Neural cell (in vitro differentiated cells): ENCODE measurements around the gene GOLGA6L9. TPM values are rescaled to one million over a fixed set of nuclear protein-coding genes. Genes with fewer than 3 reads are reported as not detected.
"Not testable (repeated sequence)": the region's sequence is repeated elsewhere in the genome, so short reads cannot be mapped to it uniquely, and the experiment has no call there.

ENCODE experiments used
- H2AFZ ChIP-seq: fragments of 200-600, 300-800 bp; sonication (generic), shearing (Covaris generic); 2 replicates; pipeline ENCODE4 v1.6.0; 2014; ENCODE audit warnings: low read depth, mild to moderate bottlenecking, antibody characterized with exemption, low read length, moderate library complexity
- H3F3A ChIP-seq: fragments of 200-600 bp; shearing (Covaris generic); 2 replicates; pipeline ENCODE4 v1.6.1; 2016; ENCODE audit warnings: mild to moderate bottlenecking, moderate library complexity, mixed read lengths, antibody characterized with exemption, low read length; ENCODE audit not compliant: insufficient read depth, poor library complexity, severe bottlenecking
- H3K27ac ChIP-seq: fragments of 200-600, 300-800 bp; sonication (generic), shearing (Covaris generic); 2 replicates; pipeline ENCODE4 v1.5.1; 2014; ENCODE audit warnings: mild to moderate bottlenecking, low read length, moderate library complexity
- H3K27me3 ChIP-seq: fragments of 300-800, 200-600 bp; sonication (generic), shearing (Covaris generic); 2 replicates; pipeline ENCODE4 v1.6.0; 2014; ENCODE audit warnings: mild to moderate bottlenecking, low read depth, low read length, moderate library complexity; ENCODE audit not compliant: insufficient read depth
- H3K36me3 ChIP-seq: fragments of 300-800, 200-600 bp; sonication (generic), shearing (Covaris generic); 2 replicates; pipeline ENCODE4 v1.5.1; 2014; ENCODE audit warnings: mild to moderate bottlenecking, antibody characterized with exemption, low read length, moderate library complexity; ENCODE audit not compliant: insufficient read depth
- H3K4me2 ChIP-seq: fragments of 300-800, 200-600 bp; sonication (generic), shearing (Covaris generic); 2 replicates; pipeline ENCODE4 v1.6.0; 2014; ENCODE audit warnings: mild to moderate bottlenecking, low read length
- H3K4me3 ChIP-seq: fragments of 300-800, 200-600 bp; sonication (generic), shearing (Covaris generic); 2 replicates; pipeline ENCODE4 v1.5.1; 2014; ENCODE audit warnings: mild to moderate bottlenecking, low read length, moderate library complexity
- H3K79me2 ChIP-seq: fragments of 200-600 bp; shearing (Covaris generic); replicated peaks from 2 replicates; pipeline ENCODE4 v1.6.0; 2014; ENCODE audit warnings: mild to moderate bottlenecking, low read length, moderate library complexity; ENCODE audit not compliant: insufficient read depth
- H3K9ac ChIP-seq: fragments of 300-800, 200-600 bp; sonication (generic), shearing (Covaris generic); 2 replicates; pipeline ENCODE4 v1.6.1; 2016; ENCODE audit warnings: mild to moderate bottlenecking, low read length, mixed read lengths
- H3K9me2 ChIP-seq: fragments of 200-600 bp; shearing (Covaris generic); 2 replicates; pipeline ENCODE4 v1.6.1; 2016; ENCODE audit warnings: mild to moderate bottlenecking, low read length, mixed read lengths; ENCODE audit not compliant: insufficient read depth
- H3K9me3 ChIP-seq: fragments of 200-600, 300-800 bp; sonication (generic), shearing (Covaris generic); 2 replicates; pipeline ENCODE4 v1.6.1; 2016; ENCODE audit warnings: mild to moderate bottlenecking, mixed run types, low read length, moderate library complexity, mixed read lengths
- H4K20me1 ChIP-seq: fragments of 200-600 bp; shearing (Covaris generic); 2 replicates; pipeline ENCODE4 v1.6.1; 2016; ENCODE audit warnings: mild to moderate bottlenecking, mixed run types; ENCODE audit not compliant: insufficient read depth
- polyA plus RNA-seq: library from polyadenylated mRNA; depleted of rRNA; stranded (reverse); fragments of >200 nt; gene quantifications from 2 replicates; pipeline ENCODE4 v1.2.3, GENCODE V29; 2014

The GOLGA6L9 gene
- polyA plus RNA-seq, 1 donor from 2014 or later, result 27.5 TPM

- H2AFZ ChIP-seq, H3K4me2 ChIP-seq, H3K4me3 ChIP-seq, H3K9me3 ChIP-seq, H3K27ac ChIP-seq, H4K20me1 ChIP-seq, H3K27me3 ChIP-seq, H3K79me2 ChIP-seq, H3K9ac ChIP-seq, H3K36me3 ChIP-seq, H3F3A ChIP-seq, H3K9me2 ChIP-seq: not testable (repeated sequence)
Measured at GRCh38 chr15:82465629-82466028, 36.0 kb downstream of the GOLGA6L9 start.

DNA sequence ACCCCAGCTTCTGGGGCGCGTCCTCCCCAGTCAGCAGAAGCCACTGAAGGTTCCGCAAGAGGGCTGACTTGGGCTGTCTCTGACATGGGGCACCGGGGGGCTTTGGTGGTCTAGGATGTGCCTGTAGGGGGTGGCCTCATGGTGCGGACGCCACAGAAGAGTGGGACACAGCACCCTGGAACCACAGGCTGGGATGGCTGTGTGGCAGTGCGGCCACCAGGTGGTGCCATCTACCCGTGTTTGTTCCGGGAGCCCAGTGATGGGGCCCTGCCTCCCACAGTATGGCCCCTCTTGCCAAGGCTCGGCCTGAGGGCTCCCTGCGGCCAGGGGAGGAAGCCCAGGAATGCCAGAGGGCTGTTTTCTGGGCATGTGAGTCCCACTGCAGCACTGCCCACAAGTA, 38.6 kb downstream of the GOLGA6L9 start:
- not testable (repeated sequence) for H3F3A ChIP-seq, H3K9me2 ChIP-seq, H3K27me3 ChIP-seq, H3K9me3 ChIP-seq, H3K4me2 ChIP-seq, H2AFZ ChIP-seq, H3K4me3 ChIP-seq, H3K9ac ChIP-seq, H3K36me3 ChIP-seq, H3K79me2 ChIP-seq, H3K27ac ChIP-seq, H4K20me1 ChIP-seq

- not testable (repeated sequence) for H3K27me3 ChIP-seq, H3K9me3 ChIP-seq, H3K4me2 ChIP-seq, H2AFZ ChIP-seq, H3K4me3 ChIP-seq, H3F3A ChIP-seq, H3K27ac ChIP-seq, H4K20me1 ChIP-seq, H3K9me2 ChIP-seq, H3K36me3 ChIP-seq, H3K9ac ChIP-seq, H3K79me2 ChIP-seq
Measured at GRCh38 chr15:82469381-82469780, 39.8 kb downstream of the GOLGA6L9 start.

DNA sequence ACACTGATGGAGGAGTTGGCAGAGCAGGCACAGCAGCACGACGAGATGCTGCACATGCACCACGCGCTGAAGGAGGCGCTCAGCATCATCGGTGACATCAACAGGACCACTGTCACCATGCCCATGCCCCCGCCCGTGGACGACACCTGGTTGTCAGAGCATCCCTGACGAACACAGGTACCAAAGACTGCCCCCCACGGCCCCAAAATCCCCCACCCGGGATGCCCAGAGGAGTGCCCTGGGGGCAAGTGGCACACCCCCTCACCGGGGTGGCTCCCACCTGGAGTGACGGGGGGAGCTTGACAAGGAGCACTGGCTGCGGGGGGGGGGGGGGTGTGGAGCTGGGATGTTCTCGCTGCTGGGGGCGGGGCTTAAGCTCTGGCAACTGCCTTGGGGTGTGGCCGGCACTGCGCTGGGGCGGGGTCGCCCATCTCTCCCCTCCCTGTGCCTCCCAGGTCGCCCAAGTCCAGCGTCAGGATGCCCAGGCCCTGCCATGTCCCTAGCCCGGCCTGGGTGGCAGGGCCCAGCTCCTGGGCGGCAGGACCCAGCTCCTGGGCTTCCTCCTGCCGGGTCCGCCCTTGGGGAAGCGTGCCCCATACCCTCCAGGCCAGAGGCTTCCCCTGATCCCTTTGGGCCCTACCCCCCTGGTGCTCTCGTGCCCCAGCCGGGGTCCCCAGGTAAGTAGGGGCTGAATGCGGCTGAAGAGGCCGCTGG, 42.8 kb downstream of the GOLGA6L9 start:
- not testable (repeated sequence) for H3K9me3 ChIP-seq, H3K9ac ChIP-seq, H4K20me1 ChIP-seq, H2AFZ ChIP-seq, H3K27ac ChIP-seq, H3K27me3 ChIP-seq, H3K4me2 ChIP-seq, H3K79me2 ChIP-seq, H3F3A ChIP-seq, H3K36me3 ChIP-seq, H3K4me3 ChIP-seq, H3K9me2 ChIP-seq

GRCh38 chr15:82474596-82475325, 45.1 kb downstream of the GOLGA6L9 start:
- H3K27ac ChIP-seq, H3K27me3 ChIP-seq, H3K36me3 ChIP-seq, H3K9ac ChIP-seq, H2AFZ ChIP-seq, H3F3A ChIP-seq, H3K79me2 ChIP-seq, H3K9me2 ChIP-seq, H4K20me1 ChIP-seq, H3K9me3 ChIP-seq, H3K4me3 ChIP-seq, H3K4me2 ChIP-seq: not testable (repeated sequence)

- H3K9ac ChIP-seq, H3K9me2 ChIP-seq, H3K79me2 ChIP-seq, H3K4me3 ChIP-seq, H4K20me1 ChIP-seq, H3K27me3 ChIP-seq, H2AFZ ChIP-seq, H3K9me3 ChIP-seq, H3F3A ChIP-seq, H3K4me2 ChIP-seq, H3K36me3 ChIP-seq, H3K27ac ChIP-seq: not testable (repeated sequence)
Measured at GRCh38 chr15:82475345-82475967, 45.8 kb downstream of the GOLGA6L9 start.

DNA sequence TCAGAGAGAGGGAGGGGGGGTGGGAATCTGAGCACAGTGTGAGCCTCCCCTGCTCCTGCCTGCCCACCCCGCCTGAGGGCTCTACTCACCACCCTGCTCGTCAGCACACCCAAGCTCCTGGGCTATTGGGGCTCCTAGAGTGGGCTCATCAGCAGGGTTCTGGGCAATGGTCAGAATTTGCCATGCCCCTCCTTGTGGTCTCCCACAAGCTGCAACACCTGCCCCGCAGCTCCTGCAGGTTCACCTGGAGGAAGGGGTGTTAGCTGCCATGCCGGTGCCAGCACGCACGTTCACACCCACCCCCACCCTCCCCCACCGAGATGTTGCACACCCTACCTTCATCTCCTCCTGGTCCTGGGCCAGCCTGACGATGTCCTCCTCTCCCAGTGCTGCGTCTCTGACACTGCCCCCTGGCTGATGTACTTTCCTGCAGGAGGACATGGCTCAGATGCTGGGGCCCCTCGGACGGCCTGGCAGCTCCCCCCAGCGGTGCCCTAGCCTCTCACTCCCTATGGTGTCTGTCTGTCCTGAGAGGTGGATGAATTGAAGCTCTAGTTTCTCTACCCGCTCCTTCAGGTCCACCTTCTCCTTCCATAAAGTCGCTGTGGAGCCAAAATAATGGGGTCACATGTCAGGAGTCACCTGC, 47.2 kb downstream of the GOLGA6L9 start:
- not testable (repeated sequence) for H2AFZ ChIP-seq, H3K27ac ChIP-seq, H3F3A ChIP-seq, H3K9me2 ChIP-seq, H3K27me3 ChIP-seq, H3K9ac ChIP-seq, H4K20me1 ChIP-seq, H3K9me3 ChIP-seq, H3K36me3 ChIP-seq, H3K4me2 ChIP-seq, H3K79me2 ChIP-seq, H3K4me3 ChIP-seq
